ENCODE results near the gene ADGRD1.
A peak's percentile ranks its signal among the peaks of the same experiment; 100 is the strongest.
"Not testable (repeated sequence)": the region's sequence is repeated elsewhere in the genome, so short reads cannot be mapped to it uniquely, and the experiment has no call there.

Gene ADGRD1

DNA sequence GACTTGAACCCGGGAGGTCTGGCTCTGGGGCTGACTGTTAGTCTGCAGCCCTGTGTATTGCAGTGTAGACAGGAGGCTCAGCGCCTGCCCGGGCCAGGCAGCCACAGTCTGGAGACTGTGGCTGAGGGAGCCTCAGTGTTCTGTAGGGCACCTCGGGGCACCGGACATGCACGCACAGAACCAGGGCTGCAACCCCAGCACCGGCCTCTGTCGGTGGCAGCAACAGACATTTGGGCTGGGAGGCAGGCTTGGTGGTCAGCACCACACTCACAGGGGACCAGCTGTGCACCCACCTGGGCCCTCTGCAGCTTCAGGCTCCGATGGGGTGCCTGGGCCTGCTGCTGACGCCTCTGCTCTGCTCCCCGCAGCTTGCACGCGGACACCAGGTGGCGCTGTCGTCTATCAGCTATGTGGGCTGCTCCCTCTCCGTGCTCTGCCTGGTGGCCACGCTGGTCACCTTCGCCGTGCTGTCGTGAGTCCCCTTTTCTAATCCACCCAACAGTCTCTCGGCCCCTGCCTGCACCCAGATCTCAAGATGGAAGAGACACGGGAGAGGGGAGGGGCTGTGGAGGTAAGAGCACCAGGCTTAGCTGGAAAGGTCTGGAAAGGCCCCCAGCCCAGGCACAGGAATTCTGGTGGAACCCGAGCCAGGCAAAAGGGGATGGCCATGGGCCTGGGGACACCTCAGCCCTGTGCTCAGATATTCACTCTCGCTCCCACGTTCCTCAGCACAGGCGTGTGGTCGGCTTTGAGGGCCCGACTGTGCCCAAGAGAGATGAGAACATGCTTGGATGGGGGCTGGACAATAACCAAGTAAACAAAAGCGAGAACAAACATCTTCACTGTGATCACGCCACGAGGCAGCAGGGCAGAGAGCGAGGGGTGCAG is 151.0 kb downstream of the ADGRD1 start:
- peak; percentile 37 for DNase-seq (ENCODE audit: low read depth)

DNA sequence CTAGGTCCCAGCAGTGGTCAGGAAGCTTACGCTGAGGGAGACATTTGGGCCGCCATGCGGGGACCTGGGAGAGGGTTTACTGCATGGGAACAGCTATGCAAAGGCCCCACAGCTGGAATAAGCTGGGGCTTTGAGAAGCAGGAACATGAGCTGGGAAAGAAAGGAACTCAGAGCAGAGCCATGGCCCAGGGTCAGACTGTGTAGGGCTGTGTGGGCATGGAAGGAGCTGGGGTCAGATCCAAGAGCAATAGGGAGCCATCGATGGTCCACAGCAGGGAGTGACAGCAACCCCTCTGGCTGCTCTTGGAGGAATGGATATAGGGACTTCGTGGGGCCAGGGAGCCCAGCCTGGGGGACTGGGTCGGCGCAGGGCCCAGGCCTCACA is 151.6 kb downstream of the ADGRD1 start:
- no peak for DNase-seq (ENCODE audit: low read depth)

DNA sequence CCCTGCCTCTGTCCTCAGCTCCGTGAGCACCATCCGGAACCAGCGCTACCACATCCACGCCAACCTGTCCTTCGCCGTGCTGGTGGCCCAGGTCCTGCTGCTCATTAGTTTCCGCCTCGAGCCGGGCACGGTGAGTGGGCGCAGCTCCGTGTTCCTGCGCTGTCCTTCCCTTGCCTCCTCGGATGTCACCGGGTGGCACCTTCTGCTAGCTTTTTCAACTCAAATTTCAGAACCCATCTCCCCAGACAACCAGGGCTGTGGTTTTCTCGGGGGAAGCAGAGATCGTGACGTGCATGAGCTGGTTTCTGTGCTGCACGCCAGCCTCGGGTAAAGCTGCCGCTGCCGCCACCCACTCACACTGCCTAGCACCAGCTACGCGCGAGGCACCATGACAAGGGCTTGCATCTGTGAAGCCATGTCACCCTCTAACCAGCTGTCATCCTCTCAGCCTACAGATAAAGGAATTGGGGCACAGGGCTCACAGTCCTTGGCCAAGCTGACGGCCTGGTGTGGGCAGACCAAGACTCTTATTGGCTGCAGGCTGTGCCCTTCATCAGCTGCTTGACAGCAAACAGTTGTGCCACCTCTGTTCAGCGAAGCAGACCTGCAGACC is 152.1 kb downstream of the ADGRD1 start:
- no peak for DNase-seq (ENCODE audit: low read depth)

DNA sequence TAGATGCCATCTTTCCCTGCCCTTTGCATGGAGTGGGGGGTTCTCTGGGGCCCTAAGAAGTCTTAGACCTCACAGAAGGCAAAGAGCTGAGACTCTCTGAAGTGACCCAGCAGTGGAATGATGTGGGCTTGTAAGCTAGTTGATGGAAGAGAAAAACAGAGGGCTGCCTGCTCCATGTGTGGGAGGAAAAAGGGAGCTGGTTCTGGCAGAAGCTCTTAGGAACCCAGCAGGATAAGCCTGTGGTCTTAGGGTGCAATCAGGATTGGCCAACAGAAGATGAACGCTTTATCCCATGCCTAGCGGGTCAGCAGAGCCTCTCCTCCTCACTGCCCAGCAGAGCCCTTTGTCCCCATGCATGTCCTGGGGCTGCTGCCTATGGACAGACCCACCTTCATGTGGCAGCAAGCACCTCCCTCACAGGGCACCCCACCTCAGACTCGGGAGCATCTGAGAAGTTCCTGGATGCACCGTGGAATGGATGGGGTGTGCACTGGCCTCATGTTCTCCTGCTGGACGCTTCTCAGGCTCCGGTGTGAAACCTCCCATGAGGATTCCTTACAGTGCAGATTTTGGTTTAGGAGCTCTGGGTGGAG is 152.7 kb downstream of the ADGRD1 start:
- no peak for DNase-seq (ENCODE audit: low read depth)

DNA sequence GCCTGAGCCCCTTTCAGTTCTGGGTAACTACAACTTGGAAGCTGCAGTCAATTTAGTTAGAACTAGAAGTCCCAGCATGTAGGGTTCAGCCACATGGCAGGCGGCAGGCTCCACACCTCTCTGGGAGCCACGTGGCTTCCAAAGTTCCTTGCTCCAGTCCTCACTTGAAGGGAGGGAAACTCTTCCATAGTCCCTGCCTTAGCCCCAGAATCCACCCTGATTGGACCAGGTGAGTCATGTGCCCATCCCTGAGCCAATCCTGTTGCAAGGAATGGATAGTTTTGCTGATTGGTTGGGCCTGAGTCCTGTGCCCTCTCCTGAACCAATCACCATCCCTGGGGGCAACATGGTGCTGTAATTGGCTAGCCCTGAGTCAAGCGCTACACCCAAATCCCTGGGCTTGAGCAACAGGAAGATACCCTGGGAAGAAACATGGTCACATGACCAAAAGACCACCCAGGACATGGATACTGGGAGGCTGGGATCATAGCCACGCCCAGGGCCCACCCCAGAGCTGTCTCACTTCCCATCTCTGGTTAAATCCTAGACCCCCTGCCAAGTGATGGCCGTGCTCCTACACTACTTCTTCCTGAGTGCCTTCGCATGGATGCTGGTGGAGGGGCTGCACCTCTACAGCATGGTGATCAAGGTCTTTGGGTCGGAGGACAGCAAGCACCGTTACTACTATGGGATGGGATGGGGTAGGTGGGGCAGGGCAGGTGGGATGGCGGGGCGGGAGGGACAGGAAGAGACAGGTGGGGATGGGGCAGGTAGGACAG is 154.7 kb downstream of the ADGRD1 start:
- no peak for DNase-seq (ENCODE audit: low read depth)

DNA sequence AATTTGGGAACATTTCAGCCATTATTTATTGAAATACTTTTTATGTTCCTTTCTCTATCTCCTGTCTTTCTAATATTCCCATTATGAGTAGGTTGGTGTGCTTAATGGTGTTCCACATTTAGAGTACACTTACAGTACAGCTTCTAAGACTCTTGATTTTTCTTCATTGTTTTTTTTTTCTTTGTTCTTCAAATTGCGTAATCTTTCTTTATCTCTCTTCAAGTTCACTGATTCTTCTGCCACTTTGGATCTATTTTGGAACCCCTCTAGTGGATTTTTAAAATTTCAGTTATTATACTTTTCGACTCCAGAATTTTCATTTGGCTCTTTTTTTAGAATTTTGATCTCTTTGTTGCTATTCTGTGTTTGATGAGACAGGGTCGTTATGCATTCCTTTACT is 157.7 kb downstream of the ADGRD1 start:
- no peak for DNase-seq (ENCODE audit: low read depth)

DNA sequence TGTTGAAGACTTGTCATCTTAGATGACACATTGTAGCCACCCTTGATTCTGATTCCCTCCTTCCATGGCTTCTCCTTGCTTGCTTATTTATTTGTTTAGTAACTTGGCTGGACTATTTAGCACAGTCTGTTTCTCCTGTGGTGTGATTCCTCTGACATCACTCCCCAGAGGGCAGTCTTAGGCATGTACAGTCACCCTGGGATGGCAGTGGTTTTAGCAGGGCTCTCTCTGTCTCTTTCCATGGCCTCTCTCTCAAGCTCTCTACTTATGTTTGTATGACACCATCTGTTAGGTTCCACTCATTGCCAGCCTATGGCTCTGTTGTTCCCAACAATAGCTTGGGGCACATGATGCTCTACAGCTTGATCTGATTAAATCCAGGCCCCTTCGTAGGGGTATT is 158.3 kb downstream of the ADGRD1 start:
- DNase-seq (ENCODE audit: low read depth): no peak

DNA sequence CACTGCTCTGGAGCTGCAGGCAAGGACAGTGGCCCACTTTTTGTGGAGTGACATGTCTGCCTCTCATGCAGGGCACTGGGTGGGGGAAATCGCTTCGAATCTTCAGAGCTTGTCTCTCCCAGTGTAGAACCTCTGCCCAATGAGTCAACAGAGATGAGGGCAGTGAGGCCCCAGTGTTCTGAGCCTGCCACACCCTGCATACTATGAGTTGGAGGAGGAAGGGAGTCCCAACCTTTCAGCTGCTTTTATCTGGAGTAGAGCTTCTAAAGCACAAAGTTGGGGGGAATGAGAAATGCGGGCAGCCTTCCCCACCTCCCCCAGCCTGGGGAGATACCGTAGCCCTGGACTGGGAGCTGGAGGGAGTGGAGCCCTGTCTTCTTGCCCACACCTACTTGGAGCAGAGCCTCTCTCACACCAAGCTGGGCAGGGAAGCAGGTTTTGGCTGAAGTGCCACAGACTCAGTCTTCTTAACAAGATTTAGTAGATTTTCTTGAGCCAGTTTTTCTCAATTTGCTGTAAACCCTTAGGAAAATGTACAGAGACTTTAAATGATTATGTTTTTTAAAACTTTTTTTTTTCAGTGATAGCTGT is 159.1 kb downstream of the ADGRD1 start:
- no peak for DNase-seq (ENCODE audit: low read depth)

DNA sequence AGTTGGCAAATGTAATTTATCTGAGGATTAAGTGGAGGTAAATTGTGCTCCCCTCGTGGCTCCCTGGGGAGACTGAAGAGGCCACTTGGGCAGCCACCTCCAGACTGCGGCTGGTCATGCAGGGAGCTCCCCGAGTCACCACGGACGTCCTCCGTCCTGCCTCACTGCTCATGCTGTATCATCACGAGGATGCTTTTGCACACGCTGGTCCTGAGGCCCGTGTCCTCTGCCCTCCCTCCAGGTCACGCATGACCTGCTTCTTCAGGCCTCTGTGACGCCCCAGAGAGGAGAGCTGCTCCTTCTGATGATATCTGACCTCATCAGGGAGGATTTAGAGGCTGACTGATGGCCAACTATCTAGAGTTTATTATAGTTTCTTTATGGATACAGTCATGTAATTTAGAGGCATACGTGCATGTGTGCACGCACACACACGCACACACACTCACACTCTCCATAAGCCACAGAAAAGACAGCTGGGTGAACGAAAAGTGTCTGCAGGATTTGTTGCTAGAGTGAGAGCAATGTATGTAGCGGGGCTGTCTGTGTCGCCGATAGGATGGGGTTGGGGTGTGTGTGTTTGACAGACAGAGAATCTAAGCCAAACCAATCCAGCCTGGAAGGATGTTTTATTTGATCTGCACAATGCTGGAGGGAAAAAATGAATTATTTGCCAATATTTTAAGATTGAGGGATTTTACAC is 160.0 kb downstream of the ADGRD1 start:
- DNase-seq (ENCODE audit: low read depth): no peak

DNA sequence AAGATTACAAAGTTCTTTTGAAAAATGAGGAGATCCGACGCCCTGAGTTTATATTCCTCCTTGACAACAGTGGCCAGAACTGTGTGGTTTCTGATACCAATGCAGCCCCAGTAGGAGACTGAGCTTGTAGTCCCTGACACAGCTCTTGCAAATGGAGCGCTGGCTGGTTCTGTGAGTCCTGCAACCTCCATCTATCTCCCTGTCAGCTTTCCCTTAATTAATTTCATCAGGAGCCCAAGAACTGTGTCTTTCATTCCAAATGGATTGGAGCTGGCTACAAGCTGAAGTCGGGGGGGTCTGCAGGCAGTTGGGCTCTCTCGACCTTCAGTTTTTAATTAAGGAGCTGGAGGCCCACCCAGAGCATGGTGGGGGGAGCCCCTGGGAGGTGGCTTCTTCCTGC is 160.6 kb downstream of the ADGRD1 start:
- no peak for DNase-seq (ENCODE audit: low read depth)

DNA sequence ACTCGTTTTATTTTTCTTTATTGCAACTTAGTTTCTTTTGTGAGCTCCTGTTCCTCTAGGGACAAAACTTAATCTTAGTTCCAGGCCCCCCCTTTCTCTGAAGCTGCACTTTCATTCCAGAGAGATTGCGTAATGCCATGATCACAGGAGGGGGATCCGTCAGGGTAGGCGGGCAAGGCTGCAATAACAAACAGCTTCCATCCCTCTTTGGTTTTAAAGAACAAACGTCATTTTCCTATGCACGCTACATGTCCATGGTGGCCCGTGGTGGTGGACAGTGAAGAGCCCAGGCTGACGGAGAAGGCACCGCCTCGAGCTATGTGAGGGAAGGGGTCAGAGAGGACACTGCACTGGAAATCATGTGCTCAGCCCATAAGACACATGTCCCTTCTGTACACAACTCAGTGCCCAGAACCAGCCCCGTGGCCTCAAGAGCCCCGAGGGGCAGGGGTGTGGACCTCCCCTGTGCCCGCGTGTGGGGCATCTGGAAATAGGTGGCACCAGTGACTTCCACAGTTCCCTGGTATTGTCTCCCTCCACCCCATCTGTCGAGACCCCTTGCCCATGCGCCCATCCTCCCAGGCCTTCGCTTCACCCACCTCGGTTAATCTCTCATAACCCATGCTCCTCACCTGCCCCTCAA is 161.4 kb downstream of the ADGRD1 start:
- no peak for DNase-seq (ENCODE audit: low read depth)

DNA sequence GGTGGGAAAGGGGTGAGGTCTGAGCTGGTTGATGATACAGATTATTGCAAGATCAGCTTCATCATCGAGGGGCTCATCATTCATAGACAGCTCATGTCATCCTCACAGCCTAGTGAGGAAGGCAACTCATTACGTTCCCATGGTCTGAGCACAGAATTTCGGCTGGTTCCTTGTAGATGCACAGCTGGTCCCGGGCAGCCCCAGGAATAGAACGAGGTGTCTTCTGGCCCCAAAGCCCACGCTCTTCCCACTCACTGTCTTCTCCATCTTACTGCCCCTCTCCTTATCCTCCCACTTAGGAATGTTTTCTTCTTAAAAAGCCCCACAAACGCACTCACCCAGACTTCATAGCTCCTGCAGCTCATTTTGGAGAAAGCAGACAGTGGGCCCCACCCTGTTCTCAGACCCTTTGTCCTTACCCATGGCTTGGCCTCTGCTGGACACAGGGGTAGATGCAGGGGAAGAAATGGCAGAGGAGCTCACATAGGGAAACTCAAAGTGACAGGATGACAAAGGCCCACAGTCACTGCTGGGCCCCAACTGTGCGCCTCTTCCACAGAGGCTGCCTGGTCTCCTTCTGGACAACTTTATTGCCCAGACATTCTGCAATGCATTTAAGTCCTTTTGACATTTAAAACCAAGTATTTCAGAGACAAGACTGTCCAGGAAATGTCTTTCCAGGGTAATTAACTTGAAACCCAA is 162.2 kb downstream of the ADGRD1 start:
- no peak for DNase-seq (ENCODE audit: low read depth)

DNA sequence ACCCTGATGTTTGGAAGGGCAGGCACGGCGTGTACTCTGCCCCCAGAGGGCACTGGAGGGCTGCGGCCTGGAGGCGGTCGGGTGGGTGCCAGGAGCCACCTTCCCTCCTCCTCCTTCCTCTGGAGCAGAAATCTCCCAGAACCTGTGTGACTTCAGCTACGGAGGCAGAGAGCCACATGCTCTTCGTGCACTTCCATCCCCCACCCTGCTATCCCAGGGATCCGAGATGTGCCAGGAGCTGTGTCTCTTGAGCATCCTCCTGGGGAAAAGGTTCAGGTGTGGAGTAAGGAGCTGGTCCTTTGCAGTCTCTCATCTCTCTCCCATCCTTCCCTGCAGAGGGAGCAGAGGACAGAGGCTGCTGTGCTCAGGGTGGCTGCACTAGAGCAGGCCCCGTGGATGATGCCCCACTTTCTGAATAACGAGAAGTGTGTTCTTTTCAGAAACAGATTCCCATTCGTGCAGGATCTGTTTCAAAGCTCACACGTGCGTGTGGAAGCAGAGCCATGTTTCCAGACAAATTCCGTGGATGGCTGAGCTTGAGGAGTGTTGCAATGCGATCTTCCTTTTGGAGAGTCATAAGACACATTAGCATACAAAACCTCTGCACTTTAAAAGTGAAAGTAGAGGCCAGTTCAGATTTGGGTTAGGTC is 162.9 kb downstream of the ADGRD1 start:
- DNase-seq (ENCODE audit: low read depth): no peak

DNA sequence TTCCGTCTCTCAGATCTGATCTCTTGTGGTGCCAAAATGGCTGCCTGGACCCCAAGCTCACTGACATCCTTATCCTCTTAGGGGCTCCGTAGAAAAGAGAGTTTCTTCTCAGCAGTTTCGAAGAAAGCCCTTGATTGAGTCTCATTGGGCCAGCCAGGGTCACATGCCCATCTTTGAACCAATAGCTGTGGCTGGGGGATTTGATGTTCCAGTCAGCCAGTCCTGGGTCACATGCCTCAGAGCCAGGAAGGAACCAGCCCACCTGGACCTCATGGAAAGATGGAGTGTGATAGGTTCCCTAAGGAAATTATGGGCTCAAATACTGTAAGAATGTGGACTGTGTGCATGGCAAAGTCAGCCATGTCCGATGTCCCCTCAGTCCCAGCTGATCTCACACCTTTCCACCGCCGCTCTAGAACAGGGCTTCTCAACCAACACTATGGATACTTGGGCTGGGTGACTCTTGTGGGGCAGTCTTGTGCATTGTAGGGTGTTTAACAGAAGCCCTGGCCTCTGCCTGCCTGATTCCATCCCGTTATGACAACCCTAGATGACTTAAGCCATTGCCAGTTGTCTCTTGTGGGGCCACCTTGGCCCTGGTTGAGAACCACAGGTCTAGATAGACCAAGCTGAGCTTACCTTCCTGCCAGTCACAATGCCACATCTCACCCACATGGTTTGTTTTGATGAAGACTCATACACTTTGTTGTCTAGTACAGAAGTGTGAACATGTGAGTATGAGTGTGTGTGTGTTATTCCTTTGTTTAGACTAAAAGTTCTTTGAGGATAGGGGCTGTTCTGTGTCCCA is 163.9 kb downstream of the ADGRD1 start:
- DNase-seq (ENCODE audit: low read depth): no peak

DNA sequence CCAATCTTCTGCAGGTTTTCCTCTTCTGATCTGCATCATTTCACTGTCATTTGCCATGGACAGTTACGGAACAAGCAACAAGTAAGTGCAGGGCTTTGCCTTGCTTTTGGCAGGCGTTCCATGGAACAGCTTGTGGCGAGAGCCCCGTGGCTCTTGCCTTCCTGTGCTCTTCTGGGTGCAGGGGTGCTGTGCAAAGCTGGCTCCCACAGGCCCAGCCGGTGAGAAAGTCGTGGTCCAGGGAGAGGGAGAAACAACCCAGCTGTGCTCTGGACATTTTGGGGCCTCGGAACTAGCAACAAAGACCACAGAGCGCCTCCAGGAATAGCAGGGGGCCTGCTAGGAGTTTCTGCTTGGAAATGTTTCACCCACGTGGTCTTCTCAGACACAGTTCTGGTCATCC is 164.7 kb downstream of the ADGRD1 start:
- DNase-seq (ENCODE audit: low read depth): no peak

DNA sequence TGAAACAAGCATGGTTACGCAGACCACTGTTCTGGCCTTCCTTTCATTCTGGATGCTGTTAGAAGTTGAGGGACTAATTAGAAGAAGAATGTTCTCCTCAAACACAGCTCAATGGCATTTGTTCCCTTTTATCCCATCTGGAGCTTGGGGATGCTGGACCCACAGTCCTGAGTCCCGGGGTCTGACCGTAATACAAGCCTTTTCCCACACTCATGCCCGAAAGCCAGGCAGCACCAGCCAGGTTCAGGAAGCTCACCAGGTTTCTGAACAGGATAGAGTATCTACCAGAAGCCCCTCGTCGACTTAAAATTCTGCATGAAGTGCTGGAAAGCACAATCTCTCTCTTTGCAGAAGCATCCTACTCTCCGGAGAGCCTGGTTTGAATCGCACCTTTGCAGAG is 165.6 kb downstream of the ADGRD1 start:
- DNase-seq (ENCODE audit: low read depth): not testable (repeated sequence)

DNA sequence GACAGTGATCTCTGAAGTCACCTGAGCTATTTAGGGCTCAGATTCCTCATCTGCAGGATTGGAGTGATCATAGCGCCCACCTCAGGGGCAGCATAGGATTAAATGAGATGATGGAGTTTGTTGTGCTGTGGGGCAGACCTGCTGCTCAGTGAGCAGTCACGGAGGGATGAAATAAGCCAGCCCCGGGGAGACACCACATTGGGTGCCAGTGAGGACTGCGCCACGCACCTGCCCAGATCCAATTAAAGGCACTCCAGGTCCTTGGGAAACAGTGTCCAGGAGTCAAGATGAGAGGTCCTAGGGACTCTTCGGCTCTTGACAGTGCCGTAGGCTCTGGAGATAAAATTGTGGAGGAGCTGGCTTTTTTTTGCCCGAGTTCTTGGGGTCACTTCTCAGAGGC is 166.2 kb downstream of the ADGRD1 start:
- DNase-seq (ENCODE audit: low read depth): no peak

DNA sequence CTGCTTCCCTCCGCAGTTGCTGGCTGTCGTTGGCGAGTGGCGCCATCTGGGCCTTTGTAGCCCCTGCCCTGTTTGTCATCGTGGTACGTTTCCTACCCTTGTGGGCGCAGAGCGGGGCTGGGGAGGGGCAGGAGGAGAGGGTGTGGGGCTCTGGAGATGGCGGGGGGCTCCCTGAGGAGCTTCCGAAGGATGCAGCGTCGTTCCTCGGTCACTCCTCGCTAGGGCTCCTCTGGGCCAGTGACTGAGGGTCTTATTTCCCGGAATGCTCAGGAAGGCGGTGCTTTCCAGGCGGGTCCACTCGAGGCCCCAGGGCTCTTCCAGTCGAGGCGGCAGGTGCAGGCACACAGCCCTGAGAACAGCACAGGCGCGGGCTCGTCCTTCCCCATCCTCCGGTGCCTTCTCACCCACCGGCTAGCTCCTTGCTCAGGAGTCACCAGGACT is 167.1 kb downstream of the ADGRD1 start:
- no peak for DNase-seq (ENCODE audit: low read depth)
